ENCODE measurements around the gene DLGAP1. TPM values are rescaled to one million over a fixed set of nuclear protein-coding genes. Genes with fewer than 3 reads are reported as not detected.

Gene DLGAP1
- total and polyA plus RNA-seq, 5 donors from 2014 or later, result 0.11 to 5.4 (median 0.68) TPM

DNA sequence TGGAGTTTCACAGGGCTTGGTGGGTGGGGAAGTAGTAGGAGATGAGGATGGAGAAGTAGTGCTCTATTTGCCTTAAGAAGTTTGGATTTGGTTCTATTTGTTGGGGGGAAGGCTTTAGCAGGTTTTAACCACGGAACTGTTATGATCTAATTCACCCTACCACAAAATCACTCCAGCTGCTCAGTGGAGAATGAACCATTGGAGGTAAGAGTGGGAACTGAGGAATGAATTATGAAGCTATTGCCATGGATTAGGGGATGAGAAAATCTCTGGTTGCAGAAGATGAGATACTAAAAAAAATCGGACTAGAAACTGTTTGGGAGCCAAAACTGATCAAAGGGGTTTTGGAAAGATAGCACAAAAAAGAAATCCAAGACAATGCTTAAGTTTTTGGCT is 488.9 kb downstream of the DLGAP1 start:
- no peaks in the 10 kb centered on the region for H3K4me1 Mint-ChIP-seq
- H3K27me3 ChIP-seq (ENCODE audit: control insufficient read depth, insufficient read depth, low read length), result no peaks in the 10 kb centered on the region
- H3K36me3 ChIP-seq (ENCODE audit: control insufficient read depth, insufficient read depth, low read length), result no peaks in the 10 kb centered on the region
- DNase-seq (no peak), ATAC-seq (ENCODE audit: low read depth in 2 of 2) (no peak)
- H3K27ac ChIP-seq (ENCODE audit: insufficient read depth, low read length, poor library complexity, severe bottlenecking), result no peak overlapping the region
- H3K4me3 Mint-ChIP-seq, result no peak overlapping the region
- no peaks in the 10 kb centered on the region for H3K4me1 ChIP-seq (ENCODE audit: control insufficient read depth, insufficient read depth, low read length, poor library complexity, severe bottlenecking)
- H3K36me3 Mint-ChIP-seq, result no peaks in the 10 kb centered on the region
- H3K27me3 Mint-ChIP-seq, result peaks cover 17% of the 10 kb centered on the region
- H3K9me3 Mint-ChIP-seq, result peaks cover 0 to 3% (median 0%) of the 10 kb centered on the region in 7 donors
- no peak overlapping the region for H3K4me3 ChIP-seq (ENCODE audit: low read depth, low read length)
- H3K9me3 ChIP-seq (ENCODE audit: control insufficient read depth in 2 of 2, low read length in 2 of 2), result no peaks in the 10 kb centered on the region
- H3K27ac Mint-ChIP-seq, result no peak overlapping the region

DNA sequence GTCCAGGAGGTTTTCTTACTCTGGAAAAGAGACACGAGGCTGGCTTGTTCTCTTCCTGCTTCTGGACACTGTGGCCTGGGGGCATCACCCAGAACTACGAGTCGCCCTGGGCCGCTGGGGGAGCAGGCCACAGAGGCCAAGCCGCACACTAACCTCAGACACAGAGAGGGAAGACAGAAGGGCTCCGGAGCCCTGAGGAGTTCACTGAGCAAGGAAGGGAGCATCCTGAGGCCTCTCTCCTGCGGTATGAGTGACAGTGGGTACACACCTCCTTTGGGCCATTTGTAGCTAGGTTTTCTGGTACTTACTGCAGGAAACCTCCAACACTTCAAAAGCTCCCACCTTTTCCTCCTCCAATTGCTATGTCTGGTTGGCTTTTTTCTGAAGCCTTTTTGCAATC is 494.1 kb downstream of the DLGAP1 start:
- Histone ChIP-seq H3K4me3 (ENCODE audit: low read depth, low read length) (no peak overlapping the region), H3K9me3 (ENCODE audit: control insufficient read depth in 2 of 2, low read length in 2 of 2) (no peaks in the 10 kb centered on the region), H3K36me3 (ENCODE audit: control insufficient read depth, insufficient read depth, low read length) (no peaks in the 10 kb centered on the region), H3K27me3 (ENCODE audit: control insufficient read depth, insufficient read depth, low read length) (no peaks in the 10 kb centered on the region), H3K27ac (ENCODE audit: insufficient read depth, low read length, poor library complexity, severe bottlenecking) (no peak overlapping the region), H3K4me1 (ENCODE audit: control insufficient read depth, insufficient read depth, low read length, poor library complexity, severe bottlenecking) (no peaks in the 10 kb centered on the region)
- Mint-ChIP-seq H3K27ac (no peak overlapping the region), H3K27me3 (peaks cover 7% of the 10 kb centered on the region), H3K9me3 (peaks cover 0 to 1% (median 0%) of the 10 kb centered on the region in 7 donors), H3K4me1 (no peaks in the 10 kb centered on the region), H3K36me3 (no peaks in the 10 kb centered on the region), H3K4me3 (no peak overlapping the region)
- DNase-seq (no peak), ATAC-seq (ENCODE audit: low read depth in 2 of 2) (no peak)

DNA sequence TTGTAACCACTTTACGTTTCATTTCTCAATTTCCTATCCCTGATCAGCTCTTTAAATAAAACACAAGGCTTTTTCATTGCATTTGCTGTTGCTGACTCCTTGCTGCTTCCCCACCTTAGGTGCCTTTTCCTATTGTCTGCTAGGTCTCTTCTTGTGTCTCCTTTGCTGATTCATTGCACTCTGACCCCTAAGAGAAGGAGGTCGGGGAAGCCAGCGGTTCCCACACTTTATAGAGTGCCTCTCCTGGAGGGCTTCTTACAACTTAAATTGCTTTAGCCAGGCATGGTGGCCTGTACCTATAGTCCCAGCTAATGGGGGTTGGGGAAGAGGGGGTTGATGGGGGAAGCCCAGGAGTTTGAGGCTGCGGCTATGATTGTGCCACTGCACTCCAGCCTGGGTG is 495.0 kb downstream of the DLGAP1 start:
- Histone ChIP-seq H3K4me3 (ENCODE audit: low read depth, low read length) (no peak overlapping the region), H3K9me3 (ENCODE audit: control insufficient read depth in 2 of 2, low read length in 2 of 2) (no peaks in the 10 kb centered on the region), H3K27me3 (ENCODE audit: control insufficient read depth, insufficient read depth, low read length) (no peaks in the 10 kb centered on the region), H3K36me3 (ENCODE audit: control insufficient read depth, insufficient read depth, low read length) (no peaks in the 10 kb centered on the region), H3K27ac (ENCODE audit: insufficient read depth, low read length, poor library complexity, severe bottlenecking) (no peak overlapping the region), H3K4me1 (ENCODE audit: control insufficient read depth, insufficient read depth, low read length, poor library complexity, severe bottlenecking) (no peaks in the 10 kb centered on the region)
- ATAC-seq (ENCODE audit: low read depth in 2 of 2) (no peak), DNase-seq (no peak)
- no peaks in the 10 kb centered on the region for H3K4me1 Mint-ChIP-seq
- H3K9me3 Mint-ChIP-seq, result no peaks in the 10 kb centered on the region
- H3K27me3 Mint-ChIP-seq, result peaks cover 12% of the 10 kb centered on the region
- no peak overlapping the region for H3K27ac Mint-ChIP-seq
- H3K36me3 Mint-ChIP-seq, result no peaks in the 10 kb centered on the region
- no peak overlapping the region for H3K4me3 Mint-ChIP-seq

DNA sequence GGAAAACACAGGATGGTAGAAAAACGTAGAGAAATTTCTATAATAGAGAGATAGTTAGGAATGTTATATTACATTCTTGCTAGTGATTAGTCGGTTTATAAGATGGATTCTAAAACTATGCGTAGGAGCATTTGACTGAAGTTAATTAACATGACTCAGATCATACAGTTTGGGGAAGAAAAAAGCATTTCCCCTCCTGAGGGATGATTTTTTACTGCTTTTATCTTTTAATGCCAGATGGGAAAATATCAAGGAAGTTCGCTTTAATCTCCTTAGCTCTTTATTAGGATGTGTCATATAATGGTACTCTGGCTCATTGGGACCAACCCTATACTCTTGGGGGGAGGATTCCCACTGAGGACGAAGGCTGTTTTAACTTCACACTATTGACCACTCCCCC is 503.1 kb downstream of the DLGAP1 start:
- DNase-seq (no peak), ATAC-seq (ENCODE audit: low read depth in 2 of 2) (no peak)
- Histone ChIP-seq H3K9me3 (ENCODE audit: control insufficient read depth in 2 of 2, low read length in 2 of 2) (no peaks in the 10 kb centered on the region), H3K4me1 (ENCODE audit: control insufficient read depth, insufficient read depth, low read length, poor library complexity, severe bottlenecking) (no peaks in the 10 kb centered on the region), H3K27me3 (ENCODE audit: control insufficient read depth, insufficient read depth, low read length) (no peaks in the 10 kb centered on the region), H3K27ac (ENCODE audit: insufficient read depth, low read length, poor library complexity, severe bottlenecking) (no peak overlapping the region), H3K4me3 (ENCODE audit: low read depth, low read length) (no peak overlapping the region), H3K36me3 (ENCODE audit: control insufficient read depth, insufficient read depth, low read length) (no peaks in the 10 kb centered on the region)
- Mint-ChIP-seq H3K4me1 (no peaks in the 10 kb centered on the region), H3K27me3 (peaks cover 7% of the 10 kb centered on the region), H3K36me3 (no peaks in the 10 kb centered on the region), H3K4me3 (no peak overlapping the region), H3K27ac (no peak overlapping the region), H3K9me3 (peaks cover 0 to 2% (median 0%) of the 10 kb centered on the region in 7 donors)

DNA sequence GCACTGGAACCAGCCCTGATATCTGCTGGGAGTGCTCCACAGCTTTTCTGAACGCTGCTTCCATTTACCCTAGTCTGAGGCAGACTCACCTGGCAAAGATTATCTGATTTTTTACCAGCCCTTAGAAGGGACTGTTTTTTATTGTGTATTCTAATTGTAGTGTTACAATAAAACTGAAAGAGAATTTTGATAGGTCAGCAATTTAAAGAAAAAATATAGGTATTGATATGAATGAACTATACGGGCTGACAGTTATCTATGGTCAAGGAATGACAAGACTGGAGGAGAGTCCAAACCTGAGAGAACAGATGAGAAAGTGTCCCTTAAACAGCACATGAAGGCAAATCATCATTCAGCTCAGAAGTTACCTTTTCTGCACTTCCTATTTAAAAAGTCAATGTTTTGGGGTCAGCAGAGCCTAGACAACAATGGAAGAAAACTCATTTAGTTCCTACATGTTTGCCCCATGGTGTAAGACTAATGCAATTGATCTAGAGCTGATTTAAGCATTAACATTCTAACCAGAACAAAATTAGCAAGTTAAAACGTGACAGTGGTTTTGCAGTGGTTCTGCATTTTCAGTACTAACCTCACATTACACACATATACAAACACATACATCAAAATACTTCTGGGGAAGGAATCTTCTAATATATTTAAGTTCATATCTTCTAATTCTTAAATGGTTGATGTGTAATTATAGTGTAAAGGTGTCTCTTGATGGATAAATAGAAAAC is 504.3 kb downstream of the DLGAP1 start:
- DNase-seq, result no peak
- no peak overlapping the region for H3K4me3 Mint-ChIP-seq
- no peaks in the 10 kb centered on the region for H3K36me3 Mint-ChIP-seq
- peaks cover 6% of the 10 kb centered on the region for H3K27me3 Mint-ChIP-seq
- Histone ChIP-seq H3K27me3 (ENCODE audit: control insufficient read depth, insufficient read depth, low read length) (no peaks in the 10 kb centered on the region), H3K4me3 (ENCODE audit: low read depth, low read length) (no peak overlapping the region), H3K9me3 (ENCODE audit: control insufficient read depth in 2 of 2, low read length in 2 of 2) (no peaks in the 10 kb centered on the region), H3K27ac (ENCODE audit: insufficient read depth, low read length, poor library complexity, severe bottlenecking) (no peak overlapping the region), H3K36me3 (ENCODE audit: control insufficient read depth, insufficient read depth, low read length) (no peaks in the 10 kb centered on the region), H3K4me1 (ENCODE audit: control insufficient read depth, insufficient read depth, low read length, poor library complexity, severe bottlenecking) (no peaks in the 10 kb centered on the region)
- H3K4me1 Mint-ChIP-seq, result no peaks in the 10 kb centered on the region
- H3K9me3 Mint-ChIP-seq, result peaks cover 0 to 2% (median 0%) of the 10 kb centered on the region in 7 donors
- no peak for ATAC-seq (ENCODE audit: low read depth in 2 of 2)
- no peak overlapping the region for H3K27ac Mint-ChIP-seq

DNA sequence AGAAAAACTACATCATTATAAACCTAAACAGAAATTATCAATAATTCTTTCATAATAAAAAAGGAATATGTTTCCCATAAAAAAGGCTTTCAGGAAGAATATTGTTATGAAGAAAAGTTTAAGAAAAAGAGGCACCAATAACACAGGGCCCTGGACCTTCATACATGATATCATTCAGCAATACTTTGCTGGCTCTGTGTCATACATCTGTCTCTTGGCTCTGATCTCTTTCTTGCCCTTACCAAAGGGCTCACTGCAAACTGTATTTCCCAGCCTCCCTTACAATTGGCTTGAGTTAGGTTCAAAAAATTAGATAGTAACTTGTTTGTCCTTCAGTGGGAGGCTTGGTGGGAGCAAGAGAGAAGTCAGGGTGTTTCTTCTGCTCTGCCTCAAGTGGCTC is 506.1 kb downstream of the DLGAP1 start:
- Mint-ChIP-seq H3K4me1 (no peaks in the 10 kb centered on the region), H3K27me3 (peaks cover 4% of the 10 kb centered on the region), H3K36me3 (no peaks in the 10 kb centered on the region), H3K9me3 (peaks cover 0 to 2% (median 0%) of the 10 kb centered on the region in 7 donors), H3K4me3 (no peak overlapping the region), H3K27ac (no peak overlapping the region)
- DNase-seq (no peak), ATAC-seq (ENCODE audit: low read depth in 2 of 2) (no peak)
- Histone ChIP-seq H3K4me1 (ENCODE audit: control insufficient read depth, insufficient read depth, low read length, poor library complexity, severe bottlenecking) (no peaks in the 10 kb centered on the region), H3K4me3 (ENCODE audit: low read depth, low read length) (no peak overlapping the region), H3K9me3 (ENCODE audit: control insufficient read depth in 2 of 2, low read length in 2 of 2) (no peaks in the 10 kb centered on the region), H3K27me3 (ENCODE audit: control insufficient read depth, insufficient read depth, low read length) (no peaks in the 10 kb centered on the region), H3K36me3 (ENCODE audit: control insufficient read depth, insufficient read depth, low read length) (no peaks in the 10 kb centered on the region), H3K27ac (ENCODE audit: insufficient read depth, low read length, poor library complexity, severe bottlenecking) (no peak overlapping the region)

DNA sequence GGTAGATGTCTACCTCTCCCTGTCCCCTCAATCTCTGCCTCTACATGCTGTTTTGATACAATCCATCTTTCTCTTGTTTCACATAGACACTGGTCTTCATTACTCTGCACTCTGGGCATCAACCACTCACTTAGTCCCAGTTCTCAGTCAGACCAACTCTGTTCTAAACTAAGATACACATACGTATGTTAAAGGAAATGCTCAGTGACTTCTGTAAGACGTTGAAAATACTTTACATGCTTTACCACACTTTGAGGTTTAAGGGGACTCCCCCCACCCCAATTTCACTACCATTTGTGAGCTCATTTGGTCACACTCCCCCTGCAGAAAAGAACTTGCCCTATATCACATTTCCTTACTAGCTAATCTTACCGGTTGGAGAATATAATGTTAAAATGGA is 507.7 kb downstream of the DLGAP1 start:
- Histone ChIP-seq H3K36me3 (ENCODE audit: control insufficient read depth, insufficient read depth, low read length) (no peaks in the 10 kb centered on the region), H3K27me3 (ENCODE audit: control insufficient read depth, insufficient read depth, low read length) (no peaks in the 10 kb centered on the region), H3K27ac (ENCODE audit: insufficient read depth, low read length, poor library complexity, severe bottlenecking) (no peak overlapping the region), H3K4me3 (ENCODE audit: low read depth, low read length) (no peak overlapping the region), H3K4me1 (ENCODE audit: control insufficient read depth, insufficient read depth, low read length, poor library complexity, severe bottlenecking) (no peaks in the 10 kb centered on the region), H3K9me3 (ENCODE audit: control insufficient read depth in 2 of 2, low read length in 2 of 2) (no peaks in the 10 kb centered on the region)
- Mint-ChIP-seq H3K9me3 (peaks cover 0 to 4% (median 0%) of the 10 kb centered on the region in 7 donors), H3K4me1 (no peaks in the 10 kb centered on the region), H3K27me3 (peaks cover 4% of the 10 kb centered on the region), H3K27ac (no peak overlapping the region), H3K4me3 (no peak overlapping the region), H3K36me3 (no peaks in the 10 kb centered on the region)
- DNase-seq, result no peak
- no peak for ATAC-seq (ENCODE audit: low read depth in 2 of 2)

DNA sequence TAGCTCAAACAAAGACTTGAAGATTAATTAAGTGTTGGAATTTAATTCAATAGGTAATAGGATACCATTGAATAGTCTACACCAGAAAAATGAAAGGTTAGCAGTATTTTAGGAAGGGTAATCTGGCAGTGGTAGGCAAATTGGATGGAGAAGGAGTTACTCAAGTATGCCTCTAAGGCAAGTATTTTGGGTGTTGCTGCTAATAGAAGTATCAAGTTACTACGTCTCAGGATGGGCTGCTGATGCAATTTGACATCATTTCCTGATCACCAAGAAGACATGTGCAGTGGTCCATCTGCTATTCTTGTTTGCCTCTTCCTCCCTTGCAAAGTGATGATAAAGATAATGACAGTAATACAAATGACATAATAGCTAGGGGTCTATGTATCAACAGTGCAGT is 519.8 kb downstream of the DLGAP1 start:
- Mint-ChIP-seq H3K27ac (no peak overlapping the region), H3K36me3 (no peaks in the 10 kb centered on the region), H3K27me3 (no peaks in the 10 kb centered on the region), H3K4me3 (no peak overlapping the region), H3K9me3 (peaks cover 0 to 8% (median 2%) of the 10 kb centered on the region in 7 donors), H3K4me1 (no peaks in the 10 kb centered on the region)
- H3K27ac ChIP-seq (ENCODE audit: insufficient read depth, low read length, poor library complexity, severe bottlenecking), result no peak overlapping the region
- no peak overlapping the region for H3K4me3 ChIP-seq (ENCODE audit: low read depth, low read length)
- H3K27me3 ChIP-seq (ENCODE audit: control insufficient read depth, insufficient read depth, low read length), result no peaks in the 10 kb centered on the region
- DNase-seq, result no peak
- no peaks in the 10 kb centered on the region for H3K9me3 ChIP-seq (ENCODE audit: control insufficient read depth in 2 of 2, low read length in 2 of 2)
- H3K36me3 ChIP-seq (ENCODE audit: control insufficient read depth, insufficient read depth, low read length), result no peaks in the 10 kb centered on the region
- ATAC-seq (ENCODE audit: low read depth in 2 of 2), result no peak
- no peaks in the 10 kb centered on the region for H3K4me1 ChIP-seq (ENCODE audit: control insufficient read depth, insufficient read depth, low read length, poor library complexity, severe bottlenecking)

Measured in CD4-positive, CD25-positive, alpha-beta regulatory T cell (primary cell).